ENCODE results near the gene WFIKKN2.

DNA sequence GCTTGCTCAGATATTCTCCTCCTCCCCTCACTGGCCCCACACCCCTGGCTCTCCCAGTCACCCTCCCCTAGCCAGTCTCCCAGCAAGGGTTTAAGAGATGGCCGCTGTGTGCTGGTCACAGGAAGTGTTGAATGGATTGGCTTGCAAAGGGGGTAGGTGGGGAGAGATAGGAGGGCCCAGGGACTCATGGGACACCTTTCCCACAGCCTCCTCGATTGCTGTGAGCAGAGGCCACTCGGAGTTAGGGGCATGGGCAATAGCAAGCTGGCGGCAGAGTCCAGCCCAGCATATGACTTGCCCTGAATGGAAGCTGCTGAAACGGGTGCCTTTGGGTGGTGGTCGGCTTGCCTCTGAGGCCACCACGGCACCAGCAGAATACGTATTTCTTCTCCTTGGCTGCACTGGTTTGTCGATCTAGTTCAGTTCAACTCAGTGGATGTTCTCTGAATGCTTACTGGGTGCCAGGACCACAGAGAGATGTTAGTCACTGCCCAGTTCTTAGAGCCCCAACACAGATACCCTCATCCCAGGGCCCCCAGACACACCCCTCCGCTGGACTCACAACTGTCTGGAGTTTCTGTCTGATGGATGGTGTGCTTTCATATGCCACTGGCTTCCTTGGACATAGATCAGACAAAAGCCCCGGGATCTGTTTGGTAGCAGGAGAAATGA, 6.0 kb downstream of the WFIKKN2 start:
- no peak for TF ChIP-seq SMAD5 (IDR thresholded peaks at IDR 0.05; ENCODE audit: low read depth)
- no peak for TF ChIP-seq EZH2 (IDR thresholded peaks at IDR 0.05; ENCODE audit: borderline replicate concordance, control insufficient read depth, low read depth, low read length)
- TF ChIP-seq RAD21 (IDR thresholded peaks at IDR 0.05; ENCODE audit: insufficient read depth, low read depth, low read length): no peak
- no peak for TF ChIP-seq MEF2A (IDR thresholded peaks at IDR 0.05; ENCODE audit: insufficient read depth, low read depth, low read length)
- no peak for TF ChIP-seq EP300 (IDR thresholded peaks at IDR 0.05; ENCODE audit: borderline replicate concordance in 1 of 2, control insufficient read depth in 1 of 2, low read depth in 2 of 2, low read length in 2 of 2)
- TF ChIP-seq, protein P1, sequence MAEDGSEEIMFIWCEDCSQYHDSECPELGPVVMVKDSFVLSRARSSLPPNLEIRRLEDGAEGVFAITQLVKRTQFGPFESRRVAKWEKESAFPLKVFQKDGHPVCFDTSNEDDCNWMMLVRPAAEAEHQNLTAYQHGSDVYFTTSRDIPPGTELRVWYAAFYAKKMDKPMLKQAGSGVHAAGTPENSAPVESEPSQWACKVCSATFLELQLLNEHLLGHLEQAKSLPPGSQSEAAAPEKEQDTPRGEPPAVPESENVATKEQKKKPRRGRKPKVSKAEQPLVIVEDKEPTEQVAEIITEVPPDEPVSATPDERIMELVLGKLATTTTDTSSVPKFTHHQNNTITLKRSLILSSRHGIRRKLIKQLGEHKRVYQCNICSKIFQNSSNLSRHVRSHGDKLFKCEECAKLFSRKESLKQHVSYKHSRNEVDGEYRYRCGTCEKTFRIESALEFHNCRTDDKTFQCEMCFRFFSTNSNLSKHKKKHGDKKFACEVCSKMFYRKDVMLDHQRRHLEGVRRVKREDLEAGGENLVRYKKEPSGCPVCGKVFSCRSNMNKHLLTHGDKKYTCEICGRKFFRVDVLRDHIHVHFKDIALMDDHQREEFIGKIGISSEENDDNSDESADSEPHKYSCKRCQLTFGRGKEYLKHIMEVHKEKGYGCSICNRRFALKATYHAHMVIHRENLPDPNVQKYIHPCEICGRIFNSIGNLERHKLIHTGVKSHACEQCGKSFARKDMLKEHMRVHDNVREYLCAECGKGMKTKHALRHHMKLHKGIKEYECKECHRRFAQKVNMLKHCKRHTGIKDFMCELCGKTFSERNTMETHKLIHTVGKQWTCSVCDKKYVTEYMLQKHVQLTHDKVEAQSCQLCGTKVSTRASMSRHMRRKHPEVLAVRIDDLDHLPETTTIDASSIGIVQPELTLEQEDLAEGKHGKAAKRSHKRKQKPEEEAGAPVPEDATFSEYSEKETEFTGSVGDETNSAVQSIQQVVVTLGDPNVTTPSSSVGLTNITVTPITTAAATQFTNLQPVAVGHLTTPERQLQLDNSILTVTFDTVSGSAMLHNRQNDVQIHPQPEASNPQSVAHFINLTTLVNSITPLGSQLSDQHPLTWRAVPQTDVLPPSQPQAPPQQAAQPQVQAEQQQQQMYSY (CRISPR knock-in tag; IDR thresholded peaks at IDR 0.05): no peak
- TF ChIP-seq, protein P2, sequence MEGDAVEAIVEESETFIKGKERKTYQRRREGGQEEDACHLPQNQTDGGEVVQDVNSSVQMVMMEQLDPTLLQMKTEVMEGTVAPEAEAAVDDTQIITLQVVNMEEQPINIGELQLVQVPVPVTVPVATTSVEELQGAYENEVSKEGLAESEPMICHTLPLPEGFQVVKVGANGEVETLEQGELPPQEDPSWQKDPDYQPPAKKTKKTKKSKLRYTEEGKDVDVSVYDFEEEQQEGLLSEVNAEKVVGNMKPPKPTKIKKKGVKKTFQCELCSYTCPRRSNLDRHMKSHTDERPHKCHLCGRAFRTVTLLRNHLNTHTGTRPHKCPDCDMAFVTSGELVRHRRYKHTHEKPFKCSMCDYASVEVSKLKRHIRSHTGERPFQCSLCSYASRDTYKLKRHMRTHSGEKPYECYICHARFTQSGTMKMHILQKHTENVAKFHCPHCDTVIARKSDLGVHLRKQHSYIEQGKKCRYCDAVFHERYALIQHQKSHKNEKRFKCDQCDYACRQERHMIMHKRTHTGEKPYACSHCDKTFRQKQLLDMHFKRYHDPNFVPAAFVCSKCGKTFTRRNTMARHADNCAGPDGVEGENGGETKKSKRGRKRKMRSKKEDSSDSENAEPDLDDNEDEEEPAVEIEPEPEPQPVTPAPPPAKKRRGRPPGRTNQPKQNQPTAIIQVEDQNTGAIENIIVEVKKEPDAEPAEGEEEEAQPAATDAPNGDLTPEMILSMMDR (IDR thresholded peaks at IDR 0.05 in 2 of 3, conservative IDR thresholded peaks at IDR 0.05 in 1 of 3; ENCODE audit: control insufficient read depth in 2 of 3, extremely low read depth in 1 of 3, insufficient read depth in 1 of 3, low read depth in 3 of 3, low read length in 3 of 3): no peak
- no peak for TF ChIP-seq HDAC2 (IDR thresholded peaks at IDR 0.05)

All from GM12878 (cell line).